PC-3 (cell line): ENCODE measurements around the gene ANAPC15. TPM values are rescaled to one million over a fixed set of nuclear protein-coding genes. Genes with fewer than 3 reads are reported as not detected.
"Not testable (repeated sequence)": the region's sequence is repeated elsewhere in the genome, so short reads cannot be mapped to it uniquely, and the experiment has no call there.

Experiments used
- ATAC-seq: fragments of 200-7000 bp; cut with Tn5 transposase; 2 replicates; pipeline ENCODE4 v1.9.1; 2020; ENCODE audit warnings: mild to moderate bottlenecking, moderate library complexity
- BruUV-seq: library from RNA; stranded (reverse); fragments of 400-500 nt; replicated peaks from 2 replicates; lab custom pipeline; 2021; lab: Mats Ljungman, UMichigan
- CTCF ChIA-PET: fragments of 300-600 bp; sonication (Branson Sonifier 250); formaldehyde crosslinking; loops from one replicate; lab custom pipeline; 2022; ENCODE audit warnings: antibody characterized with exemption; lab: Charles Lee
- POLR2A ChIA-PET: fragments of 300-600 bp; sonication (Branson Sonifier 250); formaldehyde crosslinking; loops from one replicate; lab custom pipeline; 2022; ENCODE audit warnings: antibody characterized with exemption; ENCODE audit not compliant: unreplicated experiment; lab: Charles Lee
- DNase-seq: peaks from one replicate; pipeline ENCODE4 v3.0.0-alpha.2; 2015
- H2AFZ ChIP-seq: fragments of 300-600 bp; sonication (generic); 2 replicates; pipeline ENCODE4 v1.6.0; 2016; ENCODE audit warnings: antibody characterized with exemption, low read length
- H3F3A ChIP-seq: fragments of 300-600 bp; sonication (generic); one replicate; pipeline ENCODE4 v1.6.0; 2017; ENCODE audit warnings: antibody characterized with exemption, low read length, control low read depth, mild to moderate bottlenecking; ENCODE audit not compliant: unreplicated experiment
- H3K27ac ChIP-seq: fragments of 300-600 bp; sonication (generic); 2 replicates; pipeline ENCODE4 v1.5.1; 2016; ENCODE audit warnings: mild to moderate bottlenecking, low read length
- H3K27me3 ChIP-seq: fragments of 300-600 bp; sonication (generic); 2 replicates; pipeline ENCODE4 v1.6.1; 2016; ENCODE audit warnings: low read length, mixed read lengths
- H3K36me3 ChIP-seq: fragments of 300-600 bp; sonication (generic); 2 replicates; pipeline ENCODE4 v1.6.1; 2016; ENCODE audit warnings: low read depth, mixed run types, low read length, mixed read lengths
- H3K4me1 ChIP-seq: fragments of 300-600 bp; sonication (generic); 2 replicates; pipeline ENCODE4 v1.5.1; 2016; ENCODE audit warnings: low read length; ENCODE audit not compliant: insufficient read depth
- H3K4me2 ChIP-seq: fragments of 300-600 bp; sonication (generic); 2 replicates; pipeline ENCODE4 v1.6.0; 2016; ENCODE audit warnings: low read length
- H3K4me3 ChIP-seq: fragments of 300-600 bp; sonication (generic); 2 replicates; pipeline ENCODE4 v1.5.1; 2016; ENCODE audit warnings: mild to moderate bottlenecking, low read length, mixed read lengths
- H3K79me2 ChIP-seq: fragments of 300-600 bp; sonication (generic); 2 replicates; pipeline ENCODE4 v1.6.1; 2017; ENCODE audit warnings: low read length, mixed read lengths
- H3K9ac ChIP-seq: fragments of 300-600 bp; sonication (generic); 2 replicates; pipeline ENCODE4 v1.6.0; 2016; ENCODE audit warnings: mild to moderate bottlenecking, low read length
- H3K9me2 ChIP-seq: fragments of 300-600 bp; sonication (generic); replicated peaks from 2 replicates; pipeline ENCODE4 v1.6.1; 2016; ENCODE audit warnings: mixed run types, low read length, mixed read lengths
- H3K9me3 ChIP-seq: fragments of 300-600 bp; sonication (generic); 2 replicates; pipeline ENCODE4 v1.6.1; 2016; ENCODE audit warnings: low read length, mixed read lengths
- H4K20me1 ChIP-seq: fragments of 300-600 bp; sonication (generic); 2 replicates; pipeline ENCODE4 v1.6.1; 2016; ENCODE audit warnings: low read length, mixed read lengths
- CTCF ChIP-seq: fragments of 300-600 bp; sonication (generic); conservative IDR thresholded peaks from 2 replicates; pipeline ENCODE4 v1.5.1; 2017; ENCODE audit warnings: antibody characterized with exemption, low read depth, mild to moderate bottlenecking, low read length
- EZH2 ChIP-seq: fragments of 300-600 bp; sonication (generic); IDR thresholded peaks from one replicate; pipeline ENCODE4 v1.6.1; 2017; ENCODE audit warnings: antibody characterized with exemption, mild to moderate bottlenecking, low read length; ENCODE audit not compliant: unreplicated experiment
- EZH2phosphoT487 ChIP-seq: fragments of 300-600 bp; sonication (generic); IDR thresholded peaks from 2 replicates; pipeline ENCODE4 v1.6.1; 2018; ENCODE audit warnings: mild to moderate bottlenecking, antibody characterized with exemption, low read length, borderline replicate concordance
- intact Hi-C: fragments of 100-400 bp; cut with micrococcal nuclease; formaldehyde crosslinking; loops from 2 replicates; pipeline ENCODE4 v1.9.0; 2023
- total RNA-seq: library from RNA; depleted of rRNA; stranded (reverse); fragments of >200 nt; gene quantifications from 2 replicates; pipeline ENCODE4 v1.2.3, GENCODE V29; 2014

ANAPC15 gene
- total RNA-seq, 1 experiment from 2014 or later, result 65.4 TPM

DNA sequence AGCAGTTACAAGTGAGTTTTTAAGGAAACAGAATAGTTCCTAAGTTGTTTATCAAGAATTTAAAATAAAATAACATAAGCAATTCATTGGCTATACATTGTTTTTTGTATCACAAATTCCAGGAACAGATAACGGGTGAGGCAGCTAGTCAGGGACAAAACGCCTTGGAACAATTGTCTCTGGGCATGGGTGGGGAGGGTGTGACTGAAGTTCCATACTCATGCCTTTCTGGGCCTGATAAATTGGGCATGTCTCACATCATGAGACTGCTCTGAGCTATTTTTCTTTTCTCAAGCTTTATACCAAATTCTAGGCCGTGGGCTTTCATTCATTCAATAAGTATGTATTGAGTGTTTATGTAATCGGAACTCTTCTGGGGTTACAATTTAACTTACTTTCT, 44.6 kb upstream of the ANAPC15 start:
- no peak for ATAC-seq
- intact Hi-C loops, result no loop called here
- Histone ChIP-seq H3K36me3 (no peaks in the 10 kb centered on the region), H3K9me2 (no peaks in the 10 kb centered on the region), H2AFZ (no peak overlapping the region), H3K4me2 (no peak overlapping the region), H3K9ac (no peak overlapping the region), H3K4me3 (no peak overlapping the region), H3K4me1 (no peaks in the 10 kb centered on the region), H4K20me1 (no peaks in the 10 kb centered on the region), H3K79me2 (no peaks in the 10 kb centered on the region), H3K27ac (no peak overlapping the region), H3F3A (no peaks in the 10 kb centered on the region), H3K27me3 (peaks cover 23% of the 10 kb centered on the region; the same call in 1 of the 2 replicates), H3K9me3 (no peaks in the 10 kb centered on the region)
- ChIA-PET CTCF (interaction anchor here (0.6 kb wide), 1 partner anchor 131 kb away, joined by 3 read pairs; no protein-coding TSS in a partner anchor), POLR2A (no interaction called here)
- no peak for TF ChIP-seq CTCF
- TF ChIP-seq EZH2phosphoT487, result no peak
- TF ChIP-seq EZH2, result no peak
- no peak for DNase-seq
- BruUV-seq, result no TSS peak

DNA sequence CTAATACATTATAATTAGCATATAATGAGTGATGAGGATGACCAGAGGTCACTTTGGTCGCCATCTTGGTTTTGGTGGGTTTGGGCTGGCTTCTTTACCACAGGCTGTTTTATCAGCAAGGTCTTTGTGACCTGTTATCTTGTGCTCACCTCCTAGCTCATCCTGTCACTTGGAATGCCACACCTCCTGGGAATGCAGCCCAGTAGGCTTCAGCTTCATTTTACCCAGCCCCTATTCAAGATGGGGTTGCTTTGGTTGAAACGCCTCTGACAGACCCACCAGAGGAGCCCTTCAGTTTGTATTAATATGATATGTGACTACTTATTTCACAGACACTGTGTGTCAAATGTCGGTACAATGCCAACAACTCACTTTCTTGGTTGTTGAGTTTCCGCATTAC, 43.3 kb upstream of the ANAPC15 start:
- no TSS peak for BruUV-seq
- no peak for TF ChIP-seq EZH2phosphoT487
- no peak for TF ChIP-seq CTCF
- TF ChIP-seq EZH2, result no peak
- no peaks in the 10 kb centered on the region for H3F3A ChIP-seq
- no peak for DNase-seq
- no peaks in the 10 kb centered on the region for H3K9me2 ChIP-seq
- H3K9ac ChIP-seq, result no peak overlapping the region
- intact Hi-C loops, result no loop called here
- no peaks in the 10 kb centered on the region for H3K9me3 ChIP-seq
- ChIA-PET POLR2A (no interaction called here), CTCF (no interaction called here)
- no peak overlapping the region for H3K4me2 ChIP-seq
- no peak overlapping the region for H3K27ac ChIP-seq
- no peak overlapping the region for H2AFZ ChIP-seq
- H4K20me1 ChIP-seq, result no peaks in the 10 kb centered on the region
- peaks cover 18% of the 10 kb centered on the region; the same call in 1 of the 2 replicates for H3K27me3 ChIP-seq
- no peaks in the 10 kb centered on the region for H3K36me3 ChIP-seq
- ATAC-seq, result no peak
- H3K4me3 ChIP-seq, result no peak overlapping the region
- H3K79me2 ChIP-seq, result no peaks in the 10 kb centered on the region
- no peaks in the 10 kb centered on the region for H3K4me1 ChIP-seq

GRCh38 chr11:72154816-72155215, 42.3 kb upstream of the ANAPC15 start:
- H4K20me1 ChIP-seq, result no peaks in the 10 kb centered on the region
- H3K9ac ChIP-seq, result no peak overlapping the region
- BruUV-seq, result no TSS peak
- no peaks in the 10 kb centered on the region for H3K36me3 ChIP-seq
- no peaks in the 10 kb centered on the region for H3K9me3 ChIP-seq
- no peaks in the 10 kb centered on the region for H3F3A ChIP-seq
- H3K9me2 ChIP-seq, result no peaks in the 10 kb centered on the region
- no peak overlapping the region for H2AFZ ChIP-seq
- intact Hi-C loops, result no loop called here
- no peaks in the 10 kb centered on the region for H3K4me1 ChIP-seq
- ChIA-PET POLR2A (no interaction called here), CTCF (interaction anchor here (1.3 kb wide), 1 partner anchor 129 kb away, joined by 10 read pairs; no protein-coding TSS in a partner anchor)
- no peak overlapping the region for H3K4me2 ChIP-seq
- ATAC-seq (no peak), DNase-seq (no peak)
- no peaks in the 10 kb centered on the region for H3K79me2 ChIP-seq
- no peak overlapping the region for H3K27ac ChIP-seq
- H3K27me3 ChIP-seq, result peaks cover 18% of the 10 kb centered on the region; the same call in 1 of the 2 replicates
- TF ChIP-seq CTCF (no peak), EZH2phosphoT487 (no peak), EZH2 (no peak)
- H3K4me3 ChIP-seq, result no peak overlapping the region

GRCh38 chr11:72153874-72154273, 41.4 kb upstream of the ANAPC15 start:
- BruUV-seq, POLR2A ChIA-PET: not testable (repeated sequence)
- CTCF ChIA-PET, result interaction anchor here (1.3 kb wide), 1 partner anchor 128 kb away, joined by 10 read pairs; no protein-coding TSS in a partner anchor

More at GRCh38 chr11:72153874-72154273, 41.4 kb upstream of the ANAPC15 start:
- H3K79me2 ChIP-seq, H3K9ac ChIP-seq, H3K27me3 ChIP-seq, H3K4me1 ChIP-seq, H4K20me1 ChIP-seq, H3F3A ChIP-seq, H3K9me3 ChIP-seq, H3K4me3 ChIP-seq, ATAC-seq, H3K9me2 ChIP-seq, H3K36me3 ChIP-seq, intact Hi-C loops, DNase-seq, H2AFZ ChIP-seq, H3K27ac ChIP-seq, H3K4me2 ChIP-seq: not testable (repeated sequence)
